PC-3 (cell line): Measurements from ENCODE around the gene CHGA. TPM values are rescaled to one million over a fixed set of nuclear protein-coding genes. Genes with fewer than 3 reads are reported as not detected.

Experiments used
- ATAC-seq: fragments of 200-7000 bp; cut with Tn5 transposase; 2 replicates; pipeline ENCODE4 v1.9.1; 2020; ENCODE audit warnings: mild to moderate bottlenecking, moderate library complexity
- BruUV-seq: library from RNA; stranded (reverse); fragments of 400-500 nt; replicated peaks from 2 replicates; lab custom pipeline; 2021; lab: Mats Ljungman, UMichigan
- CTCF ChIA-PET: fragments of 300-600 bp; sonication (Branson Sonifier 250); formaldehyde crosslinking; loops from one replicate; lab custom pipeline; 2022; ENCODE audit warnings: antibody characterized with exemption; lab: Charles Lee
- POLR2A ChIA-PET: fragments of 300-600 bp; sonication (Branson Sonifier 250); formaldehyde crosslinking; loops from one replicate; lab custom pipeline; 2022; ENCODE audit warnings: antibody characterized with exemption; ENCODE audit not compliant: unreplicated experiment; lab: Charles Lee
- DNase-seq: peaks from one replicate; pipeline ENCODE4 v3.0.0-alpha.2; 2015
- H2AFZ ChIP-seq: fragments of 300-600 bp; sonication (generic); 2 replicates; pipeline ENCODE4 v1.6.0; 2016; ENCODE audit warnings: antibody characterized with exemption, low read length
- H3F3A ChIP-seq: fragments of 300-600 bp; sonication (generic); one replicate; pipeline ENCODE4 v1.6.0; 2017; ENCODE audit warnings: antibody characterized with exemption, low read length, control low read depth, mild to moderate bottlenecking; ENCODE audit not compliant: unreplicated experiment
- H3K27ac ChIP-seq: fragments of 300-600 bp; sonication (generic); 2 replicates; pipeline ENCODE4 v1.5.1; 2016; ENCODE audit warnings: mild to moderate bottlenecking, low read length
- H3K27me3 ChIP-seq: fragments of 300-600 bp; sonication (generic); 2 replicates; pipeline ENCODE4 v1.6.1; 2016; ENCODE audit warnings: low read length, mixed read lengths
- H3K36me3 ChIP-seq: fragments of 300-600 bp; sonication (generic); 2 replicates; pipeline ENCODE4 v1.6.1; 2016; ENCODE audit warnings: low read depth, mixed run types, low read length, mixed read lengths
- H3K4me1 ChIP-seq: fragments of 300-600 bp; sonication (generic); 2 replicates; pipeline ENCODE4 v1.5.1; 2016; ENCODE audit warnings: low read length; ENCODE audit not compliant: insufficient read depth
- H3K4me2 ChIP-seq: fragments of 300-600 bp; sonication (generic); 2 replicates; pipeline ENCODE4 v1.6.0; 2016; ENCODE audit warnings: low read length
- H3K4me3 ChIP-seq: fragments of 300-600 bp; sonication (generic); 2 replicates; pipeline ENCODE4 v1.5.1; 2016; ENCODE audit warnings: mild to moderate bottlenecking, low read length, mixed read lengths
- H3K79me2 ChIP-seq: fragments of 300-600 bp; sonication (generic); 2 replicates; pipeline ENCODE4 v1.6.1; 2017; ENCODE audit warnings: low read length, mixed read lengths
- H3K9ac ChIP-seq: fragments of 300-600 bp; sonication (generic); 2 replicates; pipeline ENCODE4 v1.6.0; 2016; ENCODE audit warnings: mild to moderate bottlenecking, low read length
- H3K9me2 ChIP-seq: fragments of 300-600 bp; sonication (generic); replicated peaks from 2 replicates; pipeline ENCODE4 v1.6.1; 2016; ENCODE audit warnings: mixed run types, low read length, mixed read lengths
- H3K9me3 ChIP-seq: fragments of 300-600 bp; sonication (generic); 2 replicates; pipeline ENCODE4 v1.6.1; 2016; ENCODE audit warnings: low read length, mixed read lengths
- H4K20me1 ChIP-seq: fragments of 300-600 bp; sonication (generic); 2 replicates; pipeline ENCODE4 v1.6.1; 2016; ENCODE audit warnings: low read length, mixed read lengths
- CTCF ChIP-seq: fragments of 300-600 bp; sonication (generic); conservative IDR thresholded peaks from 2 replicates; pipeline ENCODE4 v1.5.1; 2017; ENCODE audit warnings: antibody characterized with exemption, low read depth, mild to moderate bottlenecking, low read length
- EZH2 ChIP-seq: fragments of 300-600 bp; sonication (generic); IDR thresholded peaks from one replicate; pipeline ENCODE4 v1.6.1; 2017; ENCODE audit warnings: antibody characterized with exemption, mild to moderate bottlenecking, low read length; ENCODE audit not compliant: unreplicated experiment
- EZH2phosphoT487 ChIP-seq: fragments of 300-600 bp; sonication (generic); IDR thresholded peaks from 2 replicates; pipeline ENCODE4 v1.6.1; 2018; ENCODE audit warnings: mild to moderate bottlenecking, antibody characterized with exemption, low read length, borderline replicate concordance
- intact Hi-C: fragments of 100-400 bp; cut with micrococcal nuclease; formaldehyde crosslinking; loops from 2 replicates; pipeline ENCODE4 v1.9.0; 2023
- total RNA-seq: library from RNA; depleted of rRNA; stranded (reverse); fragments of >200 nt; gene quantifications from 2 replicates; pipeline ENCODE4 v1.2.3, GENCODE V29; 2014

CHGA gene
- total RNA-seq, 1 experiment from 2014 or later, result not detected

- Histone ChIP-seq H3K79me2 (no peaks in the 10 kb centered on the region), H3K27ac (no peak overlapping the region), H3K9ac (no peak overlapping the region), H3K9me3 (no peaks in the 10 kb centered on the region), H3K9me2 (no peaks in the 10 kb centered on the region), H2AFZ (no peak overlapping the region), H4K20me1 (no peaks in the 10 kb centered on the region), H3K4me1 (peaks cover 22% of the 10 kb centered on the region), H3K4me3 (no peak overlapping the region), H3K4me2 (no peak overlapping the region), H3F3A (no peaks in the 10 kb centered on the region), H3K36me3 (no peaks in the 10 kb centered on the region; the same call in 1 of the 2 replicates), H3K27me3 (no peaks in the 10 kb centered on the region)
- intact Hi-C loops, result loop anchor here (5.0 kb wide), 1 partner anchor 82 kb away; no protein-coding TSS in a partner anchor
- POLR2A ChIA-PET, result no interaction called here
- ATAC-seq (peak; percentile 47), DNase-seq (peak; percentile 33)
- CTCF ChIA-PET, result no interaction called here
- BruUV-seq, result no TSS peak
- no peak for TF ChIP-seq EZH2phosphoT487
- TF ChIP-seq CTCF, result no peak
- TF ChIP-seq EZH2, result no peak
Observed at GRCh38 chr14:92959761-92960680, 37.1 kb downstream of the CHGA start.

DNA sequence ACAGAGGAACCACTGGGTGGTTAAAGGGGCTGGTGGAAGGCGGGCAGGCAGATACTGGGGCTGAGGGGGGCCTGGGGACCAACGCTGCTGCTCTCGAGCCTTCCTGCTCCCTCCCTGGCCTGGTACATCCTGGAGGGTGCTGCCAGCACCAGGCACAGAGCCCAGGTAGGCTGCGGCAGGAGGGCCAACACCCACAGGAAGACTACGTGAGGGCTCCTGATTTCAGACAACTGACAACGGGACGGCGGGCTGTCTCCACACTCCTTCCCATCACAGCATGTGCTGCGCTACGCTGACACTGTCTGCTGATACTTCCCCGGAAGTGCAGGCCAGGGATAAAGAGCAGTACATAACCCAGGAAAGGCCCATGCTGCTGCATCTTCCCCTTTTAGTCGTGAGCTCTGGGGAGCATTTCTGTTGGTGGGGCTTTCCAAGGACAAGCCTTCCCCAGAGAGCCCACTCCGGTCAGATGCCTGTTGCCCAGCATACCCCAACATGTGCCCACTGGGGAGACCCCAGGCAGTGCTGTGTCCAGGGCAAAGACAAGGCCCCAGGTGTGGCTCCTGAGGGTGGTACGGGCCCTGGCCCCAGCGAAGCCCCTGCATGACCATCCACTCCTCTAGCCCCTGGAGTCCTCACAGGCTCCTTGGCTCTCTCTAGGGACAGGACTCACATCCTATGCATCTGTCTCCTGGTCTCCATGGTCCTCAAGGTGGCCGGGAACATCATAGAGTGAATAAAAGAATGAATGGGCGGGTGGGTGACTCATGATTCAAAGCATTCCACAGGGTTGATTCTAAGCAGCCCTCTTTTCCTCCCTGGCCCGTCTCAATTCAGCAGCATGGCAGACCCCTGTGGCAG lies 38.0 kb downstream of the CHGA start:
- no peak overlapping the region for H3K4me3 ChIP-seq
- no peak overlapping the region for H2AFZ ChIP-seq
- no peak overlapping the region for H3K4me2 ChIP-seq
- no peaks in the 10 kb centered on the region for H3K9me2 ChIP-seq
- TF ChIP-seq CTCF, result no peak
- TF ChIP-seq EZH2, result no peak
- TF ChIP-seq EZH2phosphoT487, result no peak
- intact Hi-C loops, result loop anchor here (5.0 kb wide), 1 partner anchor 81 kb away; no protein-coding TSS in a partner anchor
- H3K4me1 ChIP-seq, result peaks cover 22% of the 10 kb centered on the region
- no peak overlapping the region for H3K9ac ChIP-seq
- no peaks in the 10 kb centered on the region; the same call in 1 of the 2 replicates for H3K36me3 ChIP-seq
- no peaks in the 10 kb centered on the region for H3K79me2 ChIP-seq
- BruUV-seq, result no TSS peak
- ChIA-PET CTCF (no interaction called here), POLR2A (no interaction called here)
- peak; percentile 72 for DNase-seq
- no peak overlapping the region for H3K27ac ChIP-seq
- no peaks in the 10 kb centered on the region for H3K9me3 ChIP-seq
- no peaks in the 10 kb centered on the region for H3K27me3 ChIP-seq
- H3F3A ChIP-seq, result no peaks in the 10 kb centered on the region
- no peaks in the 10 kb centered on the region for H4K20me1 ChIP-seq
- peak; percentile 88 for ATAC-seq
